GM19463 (cell line): ENCODE data around the gene LRP8.
"Not testable (repeated sequence)": the region's sequence is repeated elsewhere in the genome, so short reads cannot be mapped to it uniquely, and the experiment has no call there.

ENCODE experiments used
- ATAC-seq: cut with Tn5 transposase; IDR thresholded peaks from one replicate; pipeline ENCODE4 v1.9.1; 2021; ENCODE audit warnings: mild to moderate bottlenecking, moderate library complexity; ENCODE audit not compliant: unreplicated experiment

LRP8 gene

DNA sequence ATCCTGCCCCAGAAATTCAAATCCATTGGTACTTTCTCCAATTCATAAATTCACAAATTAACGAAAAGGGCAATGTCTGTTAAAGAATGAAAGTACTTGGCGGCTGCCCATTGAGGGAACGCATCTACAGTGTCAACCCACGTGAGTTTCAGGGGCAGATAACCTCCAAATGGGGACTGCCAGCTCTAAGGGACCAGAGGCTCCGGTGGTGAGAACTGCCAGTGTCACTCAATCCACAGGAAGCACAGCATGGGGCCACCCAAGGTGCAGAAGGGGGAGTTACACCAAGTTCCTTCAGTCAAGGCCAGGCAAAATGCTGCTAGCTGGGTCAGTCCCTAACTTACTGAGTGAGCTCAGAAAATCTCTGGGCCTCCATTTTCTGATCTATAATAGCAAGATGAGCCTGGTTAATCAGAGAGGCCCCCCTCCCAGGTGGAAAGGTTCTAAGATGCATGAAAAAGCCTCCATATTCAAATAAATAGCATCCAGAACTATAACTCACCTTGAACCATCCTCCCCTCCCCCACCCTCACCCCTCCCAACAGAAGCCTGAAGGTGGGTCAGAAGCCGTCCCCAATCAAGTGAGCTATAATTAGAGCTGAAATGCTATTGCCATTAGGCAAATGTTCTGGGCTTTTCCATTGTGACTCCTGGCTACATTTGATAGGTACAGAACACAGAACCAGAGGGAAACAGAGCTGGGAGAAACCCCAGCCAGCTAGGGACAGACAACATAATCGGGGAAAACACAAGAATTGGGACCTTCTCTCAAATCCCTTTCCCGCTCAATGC, 41.7 kb downstream of the LRP8 start:
- ATAC-seq, result no peak

GRCh38 chr1:53285546-53285945, 42.3 kb downstream of the LRP8 start:
- ATAC-seq, result no peak

- ATAC-seq, result no peak
These were observed 43.4 kb downstream of the LRP8 start for GRCh38 chr1:53284224-53285020.

DNA sequence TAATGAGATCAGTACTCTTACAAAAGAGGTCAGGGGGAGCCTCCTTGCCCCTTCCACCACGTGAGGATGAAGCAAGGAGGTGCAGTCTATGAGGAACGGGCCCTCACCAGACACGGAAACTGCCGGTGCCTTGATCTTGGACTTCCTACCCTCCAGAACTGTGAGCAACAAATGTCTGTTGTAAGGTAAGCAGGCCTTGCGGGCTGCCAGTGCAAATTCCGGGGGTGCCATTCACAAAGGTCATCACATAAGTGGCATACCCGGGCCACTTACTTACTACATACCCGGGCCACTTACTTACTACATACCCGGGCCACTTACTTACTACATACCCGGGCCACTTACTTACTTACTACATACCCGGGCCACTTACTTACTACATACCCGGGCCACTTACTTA, 44.7 kb downstream of the LRP8 start:
- not testable (repeated sequence) for ATAC-seq

GRCh38 chr1:53281133-53281532, 46.7 kb downstream of the LRP8 start:
- ATAC-seq, result no peak

DNA sequence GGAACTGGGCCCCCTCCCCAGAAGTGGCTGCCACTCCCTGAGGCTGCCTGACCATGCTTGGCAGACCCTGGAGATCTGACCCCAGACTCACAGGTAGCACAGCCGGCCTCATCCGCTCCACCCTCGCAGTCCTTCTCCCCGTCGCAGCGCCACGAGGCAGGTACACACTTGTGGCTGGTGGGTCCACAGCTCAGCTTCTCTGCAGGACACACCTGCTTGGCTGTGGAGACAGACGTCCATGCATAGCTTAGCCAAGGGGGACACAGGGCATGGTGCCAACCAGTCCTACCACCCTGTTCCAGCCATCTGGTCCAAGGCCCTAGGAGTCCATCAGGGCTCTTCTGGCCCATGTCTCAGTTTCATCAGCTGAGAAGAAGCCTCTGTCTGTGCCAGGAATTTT, 47.4 kb downstream of the LRP8 start:
- no peak for ATAC-seq

DNA sequence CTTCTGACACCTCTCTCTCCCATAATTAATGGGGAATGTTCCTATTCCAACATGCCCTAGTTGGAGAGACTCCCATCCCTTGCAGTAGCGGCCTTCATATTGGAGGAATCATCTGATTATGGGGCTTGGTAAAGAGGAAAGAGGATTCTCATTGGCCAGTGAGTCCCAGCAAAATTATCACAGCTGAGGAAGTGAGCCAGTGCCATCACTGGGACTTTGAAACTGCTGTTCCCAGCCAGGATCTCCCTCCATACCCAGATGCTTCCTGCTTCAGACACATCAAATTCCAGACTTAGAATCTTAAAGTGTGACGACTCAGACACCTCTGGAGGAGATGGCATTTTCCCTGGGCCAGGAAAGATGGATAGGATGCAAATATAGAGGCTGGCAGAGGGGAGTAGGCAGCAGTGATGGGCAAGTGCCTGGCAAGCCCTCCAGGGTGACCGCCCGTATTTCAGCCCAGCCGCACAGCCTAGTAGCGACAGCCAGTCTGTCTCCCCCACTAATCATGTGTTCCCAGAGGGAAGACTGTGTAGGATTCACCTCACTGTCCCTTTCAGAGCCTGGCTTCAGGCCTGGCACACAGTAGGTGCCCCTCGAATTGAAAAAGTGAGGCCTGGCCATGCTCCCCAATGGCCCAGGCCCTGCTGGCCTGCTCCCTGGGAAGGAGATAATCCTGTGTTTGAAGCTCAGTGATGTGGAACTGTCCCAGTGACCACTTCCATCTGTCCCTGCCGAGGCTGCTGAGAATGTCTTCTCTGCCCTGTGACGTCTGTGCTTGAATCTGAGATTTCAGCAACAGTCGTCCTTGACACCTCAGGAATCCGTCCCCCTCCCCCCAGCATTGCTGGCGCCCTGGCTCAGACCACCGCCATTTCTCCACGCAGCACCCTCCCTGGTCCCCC, 48.3 kb downstream of the LRP8 start:
- ATAC-seq, result no peak

DNA sequence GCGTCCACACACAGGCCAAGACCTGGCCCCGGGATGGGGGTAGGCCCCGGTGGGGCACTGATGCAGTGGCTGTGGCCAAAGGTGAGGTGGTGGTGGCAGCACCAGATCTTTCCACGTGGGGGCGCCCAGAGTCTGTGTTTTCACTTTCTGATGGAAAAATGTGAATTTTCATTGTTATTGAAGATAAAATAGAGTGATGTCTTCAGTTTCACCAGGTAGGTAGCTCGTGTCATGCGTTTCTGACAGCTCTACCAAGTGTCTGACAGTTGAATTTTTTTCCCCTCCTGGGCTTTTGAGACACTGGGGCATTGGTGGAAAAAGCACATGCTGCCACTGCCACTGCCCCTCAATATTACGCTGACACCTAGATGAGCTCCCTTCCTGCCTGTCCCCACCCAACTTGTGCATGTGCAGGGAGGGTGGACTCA, 49.6 kb downstream of the LRP8 start:
- ATAC-seq, result no peak

GRCh38 chr1:53277326-53277725, 50.5 kb downstream of the LRP8 start:
- no peak for ATAC-seq

DNA sequence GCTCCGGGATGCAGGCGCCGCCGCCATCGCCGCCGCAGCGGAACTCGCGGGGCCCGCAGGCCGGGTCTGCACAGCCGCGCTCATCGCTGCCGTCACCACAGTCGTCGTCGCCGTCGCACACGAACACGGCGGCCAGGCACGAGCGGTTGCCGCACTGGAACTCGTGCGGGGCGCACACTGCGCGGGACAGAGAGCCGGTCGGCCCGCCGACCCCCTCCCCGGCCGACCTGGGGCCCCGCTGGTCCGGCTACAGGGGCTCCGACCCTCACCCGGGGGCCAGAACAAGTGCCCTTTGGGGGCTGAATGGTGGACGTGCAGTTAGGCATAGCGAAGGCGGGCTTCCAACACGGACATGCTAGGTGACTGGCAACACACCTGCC, 51.0 kb downstream of the LRP8 start:
- no peak for ATAC-seq

DNA sequence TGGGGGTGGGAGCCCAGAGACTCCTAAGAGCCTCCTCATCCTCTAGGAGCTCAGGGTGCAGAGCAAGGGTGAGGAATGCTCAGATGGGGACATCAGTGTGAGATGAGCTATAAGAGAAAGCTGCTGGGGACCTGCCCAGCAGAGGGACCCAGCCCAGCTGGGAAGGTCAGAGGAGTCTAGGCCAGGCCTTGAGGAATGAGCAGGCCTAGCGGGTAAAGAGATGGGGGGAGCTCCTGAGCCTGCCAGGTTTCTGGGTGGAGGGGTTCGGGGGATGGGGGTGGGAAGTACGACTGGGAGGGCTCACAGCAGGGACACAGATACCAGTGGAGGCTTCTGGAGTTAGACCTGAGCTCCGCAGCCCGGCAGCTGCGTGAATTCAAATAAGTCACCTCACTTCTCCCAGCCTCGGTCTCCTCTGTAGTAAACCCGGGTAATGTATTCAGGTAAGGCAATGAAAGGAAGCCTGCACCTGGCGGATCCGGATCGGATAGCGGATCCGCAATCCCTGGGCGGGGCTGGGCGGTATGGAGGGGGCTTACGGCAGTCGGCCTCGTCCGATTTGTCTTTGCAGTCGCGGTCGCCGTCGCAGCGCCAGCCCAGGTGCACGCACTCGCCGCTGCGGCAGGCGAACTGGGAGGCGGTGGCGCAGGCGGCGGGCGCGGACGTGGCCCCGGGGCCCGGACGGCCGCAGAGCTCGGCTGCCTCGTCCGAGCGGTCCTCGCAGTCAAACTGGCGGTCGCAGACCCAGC, 51.5 kb downstream of the LRP8 start:
- ATAC-seq, result no peak

GRCh38 chr1:53275566-53275965, 52.3 kb downstream of the LRP8 start:
- ATAC-seq, result no peak

- no peak for ATAC-seq
These were observed 53.2 kb downstream of the LRP8 start for GRCh38 chr1:53274541-53275185.

DNA sequence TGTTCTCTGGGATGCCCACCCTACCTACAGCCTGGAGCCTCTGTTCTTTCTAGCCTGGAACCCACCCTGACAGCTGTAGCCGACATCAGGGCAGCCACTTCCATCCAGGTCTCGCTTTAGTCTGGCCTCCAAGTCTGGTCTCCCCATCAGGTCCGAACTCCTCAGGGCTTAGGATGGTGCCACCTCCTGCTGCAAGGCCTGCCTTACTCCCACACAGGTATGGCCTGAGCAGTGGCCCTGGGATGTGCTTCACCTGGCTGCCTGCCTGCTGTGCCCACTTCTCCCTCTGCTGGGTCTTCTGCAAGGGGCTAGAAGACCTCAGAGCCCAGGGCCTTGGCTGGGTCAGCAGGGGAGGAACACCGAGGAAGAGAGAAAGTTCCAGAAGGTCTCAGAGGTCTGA, 53.8 kb downstream of the LRP8 start:
- ATAC-seq, result no peak

DNA sequence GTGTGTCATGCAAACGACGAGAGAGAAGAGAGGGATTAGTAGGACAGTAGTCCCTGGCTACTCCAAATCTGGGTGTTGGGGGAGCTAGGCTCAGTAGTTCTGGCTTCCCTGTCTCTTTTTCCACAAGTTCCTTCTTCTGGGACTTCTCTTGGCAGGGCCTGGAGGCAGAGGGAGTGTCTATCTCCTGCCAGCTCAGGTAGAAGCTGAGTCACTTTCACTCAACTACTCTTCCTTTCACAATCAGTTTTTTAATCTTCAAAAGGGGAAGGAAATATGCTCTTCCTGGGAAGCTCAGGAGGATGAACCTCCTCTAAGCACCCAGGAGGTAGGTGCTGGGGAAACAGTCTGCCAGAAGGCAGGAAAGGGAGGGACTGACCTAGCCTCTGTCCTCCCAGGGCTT, 54.3 kb downstream of the LRP8 start:
- no peak for ATAC-seq

GRCh38 chr1:53272349-53272748, 55.5 kb downstream of the LRP8 start:
- no peak for ATAC-seq

- no peak for ATAC-seq
These were observed 56.3 kb downstream of the LRP8 start for GRCh38 chr1:53271446-53272090.

DNA sequence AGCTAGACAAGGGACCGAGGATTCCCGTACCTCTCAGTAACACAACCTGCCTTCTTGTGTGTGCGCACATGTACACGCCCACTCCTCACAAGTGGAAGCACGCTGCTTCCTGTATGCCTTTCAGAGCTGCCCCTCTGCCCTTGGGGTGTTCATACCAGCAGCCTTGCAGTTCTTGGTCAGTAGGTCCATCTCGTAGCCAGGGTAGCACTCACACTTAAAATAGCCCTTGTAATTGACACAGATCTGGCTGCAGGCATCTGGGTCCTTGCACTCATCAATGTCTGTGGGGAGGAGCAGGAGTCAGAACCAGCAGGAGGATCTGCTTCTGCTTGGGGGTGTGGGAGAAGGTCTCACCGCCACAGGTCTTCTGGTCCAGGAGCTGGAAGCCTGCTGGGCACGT, 57.0 kb downstream of the LRP8 start:
- no peak for ATAC-seq

DNA sequence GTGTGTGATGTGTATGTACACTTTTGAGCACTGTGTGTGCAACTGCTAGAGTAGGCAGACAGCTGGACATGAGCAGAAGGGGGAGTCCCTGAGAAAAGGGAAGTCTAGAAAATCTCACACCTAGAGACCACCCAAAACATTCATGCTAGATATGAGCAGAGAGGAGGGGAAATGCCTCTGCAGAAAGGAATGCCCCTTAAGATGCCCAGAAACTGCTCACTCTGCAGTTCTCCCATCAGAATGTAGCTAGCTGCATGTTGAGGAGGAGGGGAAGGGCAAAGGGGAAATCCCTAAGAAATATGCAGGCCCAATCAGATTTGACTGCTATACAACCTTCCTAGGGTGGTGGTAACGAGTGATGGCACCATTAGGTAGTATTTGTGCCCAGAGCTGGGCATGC, 57.8 kb downstream of the LRP8 start:
- no peak for ATAC-seq

- ATAC-seq, result no peak
These were observed 60.1 kb downstream of the LRP8 start for GRCh38 chr1:53267761-53268160.
